ENCODE measurements around the gene VPS52. TPM values are rescaled to one million over a fixed set of nuclear protein-coding genes. Genes with fewer than 3 reads are reported as not detected.
A peak's percentile ranks its signal among the peaks of the same experiment; 100 is the strongest.

Gene VPS52
- total RNA-seq, 1 experiment from 2014 or later, result 21.1 TPM

GRCh38 chr6:33206027-33206863 is 65.4 kb downstream of the VPS52 start:
- no peak for DNase-seq (ENCODE audit: low read depth)
- in situ Hi-C loops (cut with HindIII; ENCODE audit: low pct_unique_long_range_greater_than_20kb, low sequenced_read_pairs), result no loop called here

- peak; percentile 81 for DNase-seq (ENCODE audit: low read depth)
- in situ Hi-C loops (cut with HindIII; ENCODE audit: low pct_unique_long_range_greater_than_20kb, low sequenced_read_pairs), result no loop called here
Observed at GRCh38 chr6:33205191-33206026, 66.3 kb downstream of the VPS52 start.

- peak; percentile 83 for DNase-seq (ENCODE audit: low read depth)
- in situ Hi-C loops (cut with HindIII; ENCODE audit: low pct_unique_long_range_greater_than_20kb, low sequenced_read_pairs), result no loop called here
Observed at GRCh38 chr6:33204415-33205190, 67.1 kb downstream of the VPS52 start, which contains the start of gene HSD17B8. Gene HSD17B8 (plus strand): TSS chr6:33204655. CDS start chr6:33204669, 14 bp downstream.

GRCh38 chr6:33204165-33204414 is 67.6 kb downstream of the VPS52 start:
- DNase-seq (ENCODE audit: low read depth), result no peak
- in situ Hi-C loops (cut with HindIII; ENCODE audit: low pct_unique_long_range_greater_than_20kb, low sequenced_read_pairs), result no loop called here

GRCh38 chr6:33203443-33204164 is 68.1 kb downstream of the VPS52 start:
- in situ Hi-C loops (cut with HindIII; ENCODE audit: low pct_unique_long_range_greater_than_20kb, low sequenced_read_pairs), result no loop called here
- no peak for DNase-seq (ENCODE audit: low read depth)

GRCh38 chr6:33202799-33203198 is 68.9 kb downstream of the VPS52 start:
- no peak for DNase-seq (ENCODE audit: low read depth)
- in situ Hi-C loops (cut with HindIII; ENCODE audit: low pct_unique_long_range_greater_than_20kb, low sequenced_read_pairs), result no loop called here

- in situ Hi-C loops (cut with HindIII; ENCODE audit: low pct_unique_long_range_greater_than_20kb, low sequenced_read_pairs), result no loop called here
- no peak for DNase-seq (ENCODE audit: low read depth)
Observed at GRCh38 chr6:33201935-33202334, 69.7 kb downstream of the VPS52 start.

GRCh38 chr6:33201147-33201545 is 70.5 kb downstream of the VPS52 start:
- in situ Hi-C loops (cut with HindIII; ENCODE audit: low pct_unique_long_range_greater_than_20kb, low sequenced_read_pairs), result no loop called here
- no peak for DNase-seq (ENCODE audit: low read depth)

Other genes with a start within 250 kb of the VPS52 start
- not detected in 2 replicates for gene HLA-DPA1, start 198.2 kb downstream of the VPS52 start, total RNA-seq (2014; rRNA removed; shearing (Covaris generic); ENCODE audit: low replicate concordance)
- gene HLA-DPB1, start 195.9 kb downstream of the VPS52 start, total RNA-seq (2014; rRNA removed; shearing (Covaris generic); ENCODE audit: low replicate concordance), result not detected in 2 replicates
- 0.20 and 1.4 TPM in 2 replicates for gene COL11A2, start 79.4 kb downstream of the VPS52 start, total RNA-seq (2014; rRNA removed; shearing (Covaris generic); ENCODE audit: low replicate concordance)
- 25.1 and 30.0 TPM in 2 replicates for gene RXRB, start 71.2 kb downstream of the VPS52 start, total RNA-seq (2014; rRNA removed; shearing (Covaris generic); ENCODE audit: low replicate concordance)
- gene SLC39A7, start 71.0 kb downstream of the VPS52 start, total RNA-seq (2014; rRNA removed; shearing (Covaris generic); ENCODE audit: low replicate concordance), result 232 and 245 TPM in 2 replicates
- 41.2 and 79.7 TPM in 2 replicates for gene HSD17B8, start 67.2 kb downstream of the VPS52 start, total RNA-seq (2014; rRNA removed; shearing (Covaris generic); ENCODE audit: low replicate concordance)
- gene RING1, start 63.4 kb downstream of the VPS52 start, total RNA-seq (2014; rRNA removed; shearing (Covaris generic); ENCODE audit: low replicate concordance), result 51.4 and 56.9 TPM in 2 replicates
- gene RPS18, start 199 bp upstream of the VPS52 start, total RNA-seq (2014; rRNA removed; shearing (Covaris generic); ENCODE audit: low replicate concordance), result 3,205 and 3,207 TPM in 2 replicates
- not detected in 2 replicates for gene B3GALT4, start 5.2 kb upstream of the VPS52 start, total RNA-seq (2014; rRNA removed; shearing (Covaris generic); ENCODE audit: low replicate concordance)
- 92.5 and 98.2 TPM in 2 replicates for gene WDR46, start 17.4 kb upstream of the VPS52 start, total RNA-seq (2014; rRNA removed; shearing (Covaris generic); ENCODE audit: low replicate concordance)
- gene PFDN6, start 17.7 kb upstream of the VPS52 start, total RNA-seq (2014; rRNA removed; shearing (Covaris generic); ENCODE audit: low replicate concordance), result 151 and 264 TPM in 2 replicates
- 38.8 and 53.7 TPM in 2 replicates for gene RGL2, start 27.1 kb upstream of the VPS52 start, total RNA-seq (2014; rRNA removed; shearing (Covaris generic); ENCODE audit: low replicate concordance)
- gene TAPBP, start 42.2 kb upstream of the VPS52 start, total RNA-seq (2014; rRNA removed; shearing (Covaris generic); ENCODE audit: low replicate concordance), result 132 and 145 TPM in 2 replicates
- 16.1 and 16.6 TPM in 2 replicates for gene ZBTB22, start 45.9 kb upstream of the VPS52 start, total RNA-seq (2014; rRNA removed; shearing (Covaris generic); ENCODE audit: low replicate concordance)
- gene DAXX, start 51.1 kb upstream of the VPS52 start, total RNA-seq (2014; rRNA removed; shearing (Covaris generic); ENCODE audit: low replicate concordance), result 56.5 and 59.5 TPM in 2 replicates
- gene KIFC1, start 119.9 kb upstream of the VPS52 start, total RNA-seq (2014; rRNA removed; shearing (Covaris generic); ENCODE audit: low replicate concordance), result 176 and 179 TPM in 2 replicates
- 32.5 and 43.2 TPM in 2 replicates for gene PHF1, start 139.1 kb upstream of the VPS52 start, total RNA-seq (2014; rRNA removed; shearing (Covaris generic); ENCODE audit: low replicate concordance)
- 303 and 346 TPM in 2 replicates for gene CUTA, start 146.2 kb upstream of the VPS52 start, total RNA-seq (2014; rRNA removed; shearing (Covaris generic); ENCODE audit: low replicate concordance)
- 0.14 TPM in 2 replicates for gene SYNGAP1, start 148.2 kb upstream of the VPS52 start, total RNA-seq (2014; rRNA removed; shearing (Covaris generic); ENCODE audit: low replicate concordance)
- 14.3 and 39.3 TPM in 2 replicates for gene ZBTB9, start 182.7 kb upstream of the VPS52 start, total RNA-seq (2014; rRNA removed; shearing (Covaris generic); ENCODE audit: low replicate concordance)